ENCODE results near the gene SIX2.

- TF ChIP-seq CTCF (IDR thresholded peaks at IDR 0.05), result no peak
- TF ChIP-seq POLR2A (IDR thresholded peaks at IDR 0.05), result no peak
Observed at GRCh38 chr2:45011121-45011520, 1.9 kb upstream of the SIX2 start.
